GM21528 (cell line): ENCODE data around the gene PPIP5K1.

ENCODE experiments used
- ATAC-seq: cut with Tn5 transposase; IDR thresholded peaks from one replicate; pipeline ENCODE4 v1.9.1; 2021; ENCODE audit warnings: mild to moderate bottlenecking, moderate library complexity; ENCODE audit not compliant: unreplicated experiment, low FRiP score

PPIP5K1 gene

DNA sequence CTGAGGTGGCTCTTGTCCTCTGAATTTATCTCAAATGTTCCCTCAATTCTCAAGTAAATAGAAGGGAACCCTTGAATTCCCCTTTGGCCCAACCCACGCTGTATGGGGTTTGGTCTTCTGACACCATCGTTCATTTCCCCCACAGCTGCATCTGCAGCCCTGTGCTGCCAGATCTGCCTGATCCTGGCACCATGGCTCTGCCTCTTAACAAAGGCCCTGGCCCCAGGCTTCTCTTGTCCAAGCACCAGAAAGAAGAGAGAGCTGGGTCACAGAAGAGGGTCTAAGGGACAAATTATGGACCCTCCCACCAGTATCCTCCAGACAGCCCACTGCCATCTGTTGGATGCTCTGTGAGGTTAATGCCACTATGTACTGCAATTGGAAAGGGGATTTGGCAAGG, 70.8 kb downstream of the PPIP5K1 start:
- no peak for ATAC-seq

DNA sequence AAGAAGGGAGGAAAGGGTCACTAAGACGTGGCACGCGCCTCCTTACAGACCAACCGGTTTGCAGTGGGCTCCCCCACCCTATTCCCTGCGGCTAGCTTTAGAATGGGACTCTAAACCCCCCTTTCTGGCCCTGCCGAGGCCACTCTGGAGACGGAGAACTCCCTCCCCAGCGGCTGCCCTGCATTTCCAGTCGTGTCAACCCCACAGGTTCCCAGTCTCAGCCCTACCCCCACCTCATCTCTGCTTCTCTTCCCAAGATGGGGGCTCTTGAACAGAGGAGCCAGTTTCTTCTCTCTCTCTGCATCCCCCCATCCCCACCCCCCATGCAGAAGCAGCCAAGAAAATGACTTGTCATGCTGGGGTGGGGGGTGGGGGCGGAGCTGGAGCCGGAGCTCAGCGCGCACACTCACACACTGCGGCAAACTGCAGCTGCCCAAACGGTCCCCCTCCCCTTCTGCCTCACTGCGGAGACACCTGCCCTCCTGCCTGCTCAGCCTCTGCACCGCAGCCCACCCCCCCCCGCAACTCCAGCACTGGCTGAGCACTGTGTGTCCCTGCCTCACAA, 71.7 kb downstream of the PPIP5K1 start:
- ATAC-seq, result no peak

- no peak for ATAC-seq
Measured at GRCh38 chr15:43517354-43518196, 72.4 kb downstream of the PPIP5K1 start, which contains the start of gene MAP1A. Gene MAP1A (plus strand): TSS chr15:43517608. CDS start chr15:43521474, 3,866 bp downstream.

DNA sequence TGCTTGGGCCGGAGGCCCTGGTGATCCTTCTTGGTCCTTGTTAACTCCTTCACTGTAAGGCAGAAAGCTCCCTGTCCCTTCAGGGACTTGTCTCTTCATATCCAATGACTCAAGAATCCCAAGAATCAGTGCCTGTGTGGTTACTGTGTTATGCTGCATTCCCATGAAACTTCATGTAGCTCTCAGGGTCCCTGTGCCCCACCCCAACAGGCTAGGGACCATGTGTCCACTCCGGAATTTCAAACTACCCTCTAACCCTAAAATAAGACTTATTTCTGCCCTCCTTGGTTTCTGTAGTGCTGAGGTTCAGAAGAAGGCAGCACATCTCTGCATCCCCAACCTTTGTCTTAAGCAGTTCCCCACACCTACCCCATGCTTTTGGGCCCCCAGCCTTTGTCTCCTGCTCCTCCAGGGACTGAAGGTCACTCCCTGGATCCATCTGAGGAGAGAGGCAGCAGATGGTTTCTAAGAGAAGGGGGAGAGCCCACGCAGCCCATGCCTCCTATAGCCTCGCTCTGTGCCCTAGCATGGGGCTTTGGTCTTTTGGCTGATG, 73.1 kb downstream of the PPIP5K1 start:
- no peak for ATAC-seq

- ATAC-seq, result no peak
Measured at GRCh38 chr15:43516185-43516584, 73.8 kb downstream of the PPIP5K1 start.

DNA sequence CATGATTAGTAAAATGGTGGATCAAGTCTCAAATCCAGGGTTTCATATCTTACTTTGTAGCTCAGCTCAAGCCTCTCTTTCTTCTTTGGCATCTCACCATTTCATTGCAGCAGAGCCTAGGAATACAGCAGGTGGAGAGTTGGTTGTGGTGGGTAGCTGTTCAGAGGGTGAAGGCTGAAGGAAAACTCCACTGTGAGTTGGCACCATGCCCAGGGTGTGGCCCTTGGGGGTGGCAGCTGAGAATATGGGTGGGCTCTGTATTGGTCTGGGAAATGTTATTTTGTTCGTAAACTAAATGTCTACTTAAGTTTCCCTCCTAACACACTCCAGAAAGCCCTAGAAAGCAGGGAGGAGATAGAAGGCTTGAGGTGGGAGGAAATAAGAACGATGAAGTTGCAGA, 74.3 kb downstream of the PPIP5K1 start:
- ATAC-seq, result no peak

DNA sequence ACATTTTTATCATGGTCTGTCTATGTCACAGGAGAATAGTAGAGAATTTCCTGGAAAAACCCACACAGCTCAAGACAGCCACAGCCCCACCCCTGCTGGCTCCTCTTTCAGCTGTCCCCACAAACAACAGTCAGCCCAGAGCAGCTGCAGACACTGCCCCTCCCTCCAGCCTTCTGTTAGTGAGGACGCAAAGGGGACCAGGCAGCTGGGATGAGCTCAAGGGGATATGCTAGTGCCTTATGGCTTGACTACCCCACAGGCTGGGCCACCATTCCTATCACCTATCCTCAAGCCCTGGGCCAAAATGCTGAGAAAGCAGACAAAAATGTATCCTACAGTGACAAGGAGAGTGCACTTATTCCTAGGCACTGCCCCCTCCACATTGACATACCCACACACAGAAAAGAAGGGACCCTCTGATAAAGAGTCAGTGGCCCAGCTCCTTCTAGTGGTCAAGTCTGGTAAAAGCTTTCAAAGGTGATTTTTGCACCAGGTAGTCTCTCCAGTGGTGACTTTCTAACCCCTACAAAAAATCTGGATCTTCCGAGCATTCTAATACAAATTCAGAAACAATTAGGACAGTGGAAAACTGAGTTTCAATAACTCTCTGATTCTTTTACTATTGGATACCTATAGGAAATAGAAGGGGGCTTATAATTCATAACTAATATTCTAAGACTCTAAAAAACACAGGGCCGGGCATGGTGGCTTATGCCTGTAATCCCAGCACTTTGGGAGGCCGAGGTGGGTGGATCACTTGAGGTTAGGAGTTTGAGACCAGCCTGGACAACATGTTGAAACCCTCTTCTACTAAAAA, 75.6 kb downstream of the PPIP5K1 start:
- no peak for ATAC-seq

DNA sequence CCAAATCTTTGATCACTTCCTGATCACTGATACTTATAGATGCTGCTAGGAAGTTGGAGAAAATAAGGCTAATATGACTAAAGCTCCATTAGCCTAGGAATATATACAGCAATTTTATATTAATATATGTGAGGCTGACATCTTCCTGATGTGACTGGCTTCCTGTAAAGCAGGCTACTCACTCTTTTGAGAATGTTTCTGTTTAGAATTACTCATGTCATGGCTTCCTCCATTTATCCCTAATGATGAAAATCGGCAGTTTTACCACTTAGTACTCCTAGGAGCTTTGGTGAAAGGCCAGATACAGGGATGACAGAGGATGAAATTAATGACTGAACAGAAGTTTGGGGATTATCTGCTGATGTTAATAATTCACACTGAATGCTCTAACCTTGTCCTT, 76.5 kb downstream of the PPIP5K1 start:
- no peak for ATAC-seq

DNA sequence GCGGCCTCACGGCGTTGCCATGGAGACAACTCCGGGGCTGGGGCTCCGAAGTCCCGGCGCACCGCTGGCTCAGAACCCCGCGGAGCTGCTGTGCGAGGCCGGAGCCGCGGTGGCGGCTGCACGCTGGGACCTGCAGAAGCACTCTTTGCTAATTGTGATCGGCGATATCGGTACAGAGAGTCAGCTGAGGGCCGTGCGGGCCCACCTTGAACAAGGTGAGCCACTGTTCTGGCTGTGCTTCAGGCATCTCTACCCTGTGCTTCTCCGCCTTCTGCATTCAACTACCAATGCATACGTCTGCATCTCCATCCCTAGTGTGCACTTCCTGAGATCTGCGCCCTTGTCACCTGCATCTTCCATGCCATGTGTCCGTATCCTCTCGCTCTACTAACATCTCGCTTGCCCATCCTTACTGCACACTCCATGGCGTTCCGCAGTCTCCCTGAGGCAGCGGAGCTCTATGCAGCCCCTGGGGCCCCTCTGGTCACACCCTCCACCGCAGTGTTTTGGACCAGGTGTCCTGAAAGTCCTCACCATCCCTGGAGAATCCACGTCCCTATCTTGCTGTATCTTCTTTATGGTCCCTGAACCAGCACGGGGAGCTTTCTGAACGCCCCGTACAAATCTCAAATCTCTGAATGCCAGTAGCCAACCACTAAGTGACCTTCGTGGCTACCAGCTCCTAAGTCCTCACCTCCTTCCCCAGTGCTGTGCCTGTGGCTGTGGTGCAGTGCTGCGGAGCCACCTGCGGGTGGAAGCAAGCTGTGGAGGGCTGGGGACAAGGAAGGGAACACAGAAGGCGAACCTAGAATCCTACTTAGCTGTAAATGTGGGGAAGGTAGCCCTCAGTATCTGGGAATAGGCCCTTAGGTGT, 78.8 kb downstream of the PPIP5K1 start:
- no peak for ATAC-seq

DNA sequence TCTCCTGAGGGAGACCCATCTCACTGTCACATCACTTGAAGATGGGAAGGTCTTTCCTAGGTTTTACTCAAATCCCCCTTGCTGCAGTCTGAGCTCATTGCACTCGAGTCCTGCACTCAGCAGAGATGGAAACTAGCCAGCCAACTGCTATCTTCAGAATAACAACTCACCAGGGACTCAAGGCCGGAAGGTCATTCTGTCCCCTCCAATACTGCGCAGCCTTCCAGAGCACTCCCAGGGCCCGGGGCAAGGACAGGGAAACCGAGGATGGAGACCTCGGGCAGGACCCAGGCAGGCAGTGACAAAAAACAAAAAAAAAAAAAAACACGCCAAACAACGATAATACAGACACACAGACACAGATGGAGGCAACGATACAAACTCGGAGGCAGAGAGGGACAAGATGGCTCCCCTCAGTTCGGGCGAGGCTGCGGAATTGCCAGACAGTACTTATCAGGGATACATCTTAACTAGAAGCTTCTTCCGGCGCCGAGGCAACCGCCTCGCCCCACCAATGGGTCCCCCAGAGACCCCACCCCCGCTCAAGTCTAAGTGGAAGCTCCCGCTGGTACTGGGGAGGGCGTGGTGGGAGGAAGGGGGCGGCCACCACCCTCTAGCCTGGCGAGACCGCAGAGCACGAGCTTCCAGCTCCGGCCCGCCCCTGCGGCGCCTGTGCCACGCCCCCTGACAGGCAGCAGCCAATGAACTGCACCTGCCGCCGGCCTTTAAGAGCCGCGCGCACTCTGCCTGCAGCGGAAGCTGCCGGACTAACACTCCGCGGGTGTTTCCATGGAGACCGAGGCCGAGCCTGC, 79.6 kb downstream of the PPIP5K1 start:
- peak; percentile 97 for ATAC-seq

DNA sequence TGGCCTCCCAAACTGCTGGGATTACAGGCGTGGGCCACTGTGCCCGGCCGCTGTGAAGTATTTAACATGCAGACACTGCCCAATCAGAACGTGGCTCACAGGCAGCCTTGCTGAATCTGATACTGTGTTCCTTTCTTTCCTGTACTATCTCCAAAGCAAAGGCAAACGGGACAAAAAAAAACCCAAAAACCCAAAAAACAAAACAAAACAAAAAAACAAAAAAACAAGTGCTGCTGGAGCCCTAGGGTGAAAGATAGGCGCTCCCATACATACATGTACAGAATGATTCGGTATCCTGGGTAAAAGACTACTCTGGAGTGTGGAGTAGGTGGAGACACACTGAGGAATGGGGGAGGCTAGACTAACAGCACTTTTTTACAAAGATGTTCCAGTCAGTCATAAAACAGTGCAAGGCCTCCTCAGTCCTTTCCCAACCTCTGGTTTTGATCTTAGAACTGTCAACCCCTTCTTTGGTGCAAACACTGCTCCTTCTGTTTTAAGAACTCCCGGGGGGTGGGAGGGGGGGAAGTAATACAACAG, 80.3 kb downstream of the PPIP5K1 start:
- ATAC-seq, result no peak

DNA sequence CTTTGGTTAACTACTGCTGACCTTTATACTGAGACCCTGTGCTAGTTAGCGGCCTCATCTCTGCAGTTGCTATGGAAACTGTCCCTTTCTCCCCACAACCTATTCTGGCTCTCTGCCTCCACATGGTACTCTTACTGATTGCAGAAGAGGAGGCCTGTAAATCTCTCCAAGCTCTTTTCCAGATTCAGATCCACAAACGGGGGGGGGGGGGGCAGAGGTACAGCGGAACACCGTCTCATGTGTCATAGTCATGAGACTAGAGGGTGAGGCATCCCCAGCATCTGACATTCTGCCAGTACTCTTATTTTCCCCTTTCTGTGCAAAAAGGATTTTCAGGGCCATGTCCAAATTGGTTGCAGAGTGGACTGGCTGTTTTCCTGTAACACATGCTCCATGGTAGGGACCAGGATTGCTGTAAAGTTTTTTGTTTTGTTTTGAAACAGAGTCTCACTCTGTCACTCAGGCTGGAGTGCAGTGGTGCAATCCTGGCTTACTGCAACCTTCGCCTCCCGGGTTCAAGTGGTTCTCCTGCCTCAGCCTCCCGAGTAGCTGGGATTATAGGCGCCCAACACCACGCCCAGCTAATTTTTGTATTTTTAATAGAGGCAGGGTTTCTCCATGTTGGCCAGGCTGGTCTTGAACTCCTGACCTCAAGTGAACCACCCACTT, 80.9 kb downstream of the PPIP5K1 start:
- ATAC-seq, result no peak

DNA sequence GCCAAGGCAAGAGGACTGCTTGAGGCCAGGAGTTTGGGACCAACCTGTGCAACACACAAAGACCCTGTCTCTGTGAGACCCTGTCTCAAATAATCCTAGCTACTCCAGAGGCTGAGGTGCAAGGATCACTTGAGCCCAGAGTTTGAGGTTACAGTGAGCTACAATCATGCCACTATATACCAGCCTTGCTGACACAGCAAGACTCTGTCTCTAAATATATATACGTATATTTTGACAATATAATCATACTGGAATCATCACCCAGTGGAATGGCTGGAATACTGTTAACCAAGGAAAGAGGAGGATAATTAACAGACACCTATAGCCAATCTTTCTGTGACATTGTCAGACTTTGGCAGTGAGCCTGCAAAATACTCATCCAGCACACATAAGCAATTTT, 81.6 kb downstream of the PPIP5K1 start:
- no peak for ATAC-seq

DNA sequence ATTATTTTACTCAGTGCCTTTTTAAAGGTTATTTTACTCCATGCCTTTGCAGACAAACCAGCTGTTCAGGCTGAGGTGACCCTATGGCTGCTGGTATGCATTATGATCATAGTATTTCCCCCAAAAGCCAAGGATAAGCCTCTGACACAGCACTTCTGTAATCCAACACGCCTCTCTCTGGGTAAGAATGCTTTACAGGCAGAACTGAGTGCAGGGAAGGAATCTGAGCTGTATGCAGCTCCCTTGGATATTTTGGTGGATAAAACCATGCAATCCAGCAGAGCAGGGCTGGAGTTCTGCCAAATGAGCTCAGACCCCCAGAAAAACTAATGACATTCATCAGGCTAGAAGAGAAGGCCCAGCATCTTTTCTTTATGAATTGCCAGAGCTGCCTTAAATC, 84.3 kb downstream of the PPIP5K1 start:
- no peak for ATAC-seq

GRCh38 chr15:43499635-43500034, 90.4 kb downstream of the PPIP5K1 start:
- no peak for ATAC-seq

DNA sequence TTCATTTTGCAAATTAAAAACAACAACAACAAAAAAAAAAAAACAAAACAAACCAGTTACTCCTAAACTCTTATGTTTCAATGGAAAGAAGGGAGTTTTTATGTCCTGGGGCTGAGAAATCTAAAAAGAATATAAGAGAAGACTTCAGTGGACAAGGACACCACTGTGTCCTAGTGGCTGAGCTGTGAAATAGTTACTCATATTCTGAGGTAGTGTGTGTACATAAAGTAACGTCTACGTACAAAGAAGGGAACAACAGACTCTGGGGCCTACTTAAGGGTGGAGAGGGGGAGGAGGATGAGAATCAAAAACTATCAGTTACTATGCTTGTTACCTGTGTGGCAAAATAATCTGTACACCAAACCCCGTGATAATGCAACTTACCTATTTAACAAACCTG, 91.0 kb downstream of the PPIP5K1 start:
- ATAC-seq, result no peak

- ATAC-seq, result no peak
Measured at GRCh38 chr15:43493703-43494472, 96.1 kb downstream of the PPIP5K1 start.
